Activated CD4-positive, alpha-beta T cell treated with anti-CD3 and anti-CD28 coated beads, Interleukin-2, Interleukin-6, amounts not matched to agents 100 ng/mL and 50 ng/mL, durations not matched to agents 16 hours and 8 hours (primary cell): Measurements from ENCODE around the gene HPS1.

Experiments used
- DNase-seq: peaks from one replicate; pipeline ENCODE4 v3.0.0-alpha.2; 2020

Gene HPS1

DNA sequence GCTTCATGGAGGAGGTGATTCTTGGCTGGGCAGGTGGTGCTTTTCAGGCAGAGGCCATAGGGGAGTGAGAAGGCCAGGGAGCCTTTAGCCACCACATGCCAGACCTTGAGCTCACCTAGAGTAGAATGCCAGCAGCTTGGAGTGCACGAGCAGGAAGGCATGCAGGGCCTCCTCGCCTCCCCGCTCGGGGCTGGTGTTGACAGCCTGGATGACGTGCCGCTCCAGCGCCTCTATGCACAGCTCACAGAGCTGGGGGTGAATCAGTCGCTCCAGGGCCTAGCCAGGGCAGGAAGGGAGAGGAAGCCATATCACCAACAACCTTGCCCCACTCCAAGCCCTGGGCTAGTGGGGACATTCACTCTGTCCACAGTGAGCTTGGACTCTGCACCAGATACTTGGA is 15.7 kb downstream of the HPS1 start:
- DNase-seq, result no peak

DNA sequence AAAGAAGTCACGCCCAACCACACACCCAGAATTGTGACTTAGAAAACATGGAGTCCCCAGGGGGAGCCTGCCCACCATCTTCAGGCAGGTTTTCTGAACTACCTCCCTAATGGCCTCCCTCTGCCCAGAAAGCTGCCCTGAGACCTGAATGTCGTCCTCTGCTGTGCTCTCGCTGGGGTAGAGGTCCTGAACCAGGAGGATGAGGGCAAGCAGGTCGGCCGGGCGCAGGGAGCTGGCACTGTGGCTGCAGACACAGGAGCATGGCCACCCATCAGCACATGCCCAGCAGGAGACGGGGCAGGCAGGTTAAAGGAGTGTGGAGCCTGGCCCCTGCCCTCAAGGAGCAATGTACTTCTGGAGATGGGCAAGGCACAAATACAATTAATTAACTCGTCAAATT is 16.3 kb downstream of the HPS1 start:
- DNase-seq, result no peak

DNA sequence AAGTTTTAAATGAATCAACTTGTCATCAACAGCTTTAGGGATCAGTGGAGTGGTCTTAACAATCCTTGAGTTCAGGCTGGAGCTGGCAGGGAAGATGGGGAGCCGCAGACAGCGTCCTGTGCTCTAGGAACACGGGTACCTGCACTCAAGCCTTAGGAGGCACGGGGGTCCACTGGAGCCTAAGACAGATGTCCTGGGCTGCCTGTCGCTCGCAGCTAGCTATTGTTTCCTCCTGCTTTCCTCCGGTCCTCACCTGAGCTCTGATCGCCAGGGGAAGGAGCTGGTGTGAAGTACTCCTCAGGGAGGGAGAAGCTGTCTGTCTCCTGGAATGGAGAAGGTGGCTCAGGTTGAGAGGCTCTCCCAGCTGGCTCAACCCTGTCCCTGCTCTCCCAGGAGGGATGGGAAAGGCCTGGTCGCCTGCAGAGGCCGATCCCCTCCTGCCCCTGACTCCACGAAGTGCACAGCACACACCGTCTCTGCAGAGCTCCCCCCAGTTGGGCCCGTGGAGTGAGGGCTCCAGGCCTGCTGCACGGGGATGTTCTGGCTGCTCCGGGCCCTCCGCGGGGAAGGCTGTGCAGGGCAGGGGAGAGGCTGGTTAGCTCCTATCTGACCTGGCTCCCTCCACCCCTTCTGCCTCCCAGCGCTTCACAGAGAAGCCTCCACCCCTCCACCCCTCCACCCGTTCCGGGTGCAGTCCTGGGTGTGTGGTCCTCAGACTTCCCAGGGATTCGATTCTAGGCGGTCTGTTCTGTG is 17.2 kb downstream of the HPS1 start:
- DNase-seq, result no peak

DNA sequence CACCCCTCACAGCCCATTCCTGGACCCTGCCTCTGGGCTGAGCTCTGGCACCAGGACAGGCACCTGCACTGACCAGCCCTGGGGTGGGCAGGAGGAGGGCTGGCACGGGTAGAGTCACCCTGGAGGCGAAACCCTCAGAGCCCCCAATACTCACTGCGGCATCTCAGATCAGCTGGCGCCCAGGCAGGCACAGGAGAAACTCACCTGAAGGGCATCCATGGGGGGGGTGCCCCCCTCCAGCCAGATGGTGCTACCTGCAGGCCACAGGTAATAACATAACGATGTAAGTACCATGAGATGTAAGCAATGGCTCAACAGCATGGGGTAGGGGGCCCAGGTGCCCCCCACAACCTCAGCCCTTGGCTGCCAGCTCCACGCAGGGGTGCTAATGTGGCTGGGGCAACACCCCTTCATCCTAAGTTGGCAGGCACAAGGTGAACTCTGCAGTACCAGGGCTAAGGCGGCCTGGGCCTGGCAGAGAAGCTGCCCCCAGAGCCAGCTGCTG is 19.7 kb downstream of the HPS1 start:
- DNase-seq, result no peak

DNA sequence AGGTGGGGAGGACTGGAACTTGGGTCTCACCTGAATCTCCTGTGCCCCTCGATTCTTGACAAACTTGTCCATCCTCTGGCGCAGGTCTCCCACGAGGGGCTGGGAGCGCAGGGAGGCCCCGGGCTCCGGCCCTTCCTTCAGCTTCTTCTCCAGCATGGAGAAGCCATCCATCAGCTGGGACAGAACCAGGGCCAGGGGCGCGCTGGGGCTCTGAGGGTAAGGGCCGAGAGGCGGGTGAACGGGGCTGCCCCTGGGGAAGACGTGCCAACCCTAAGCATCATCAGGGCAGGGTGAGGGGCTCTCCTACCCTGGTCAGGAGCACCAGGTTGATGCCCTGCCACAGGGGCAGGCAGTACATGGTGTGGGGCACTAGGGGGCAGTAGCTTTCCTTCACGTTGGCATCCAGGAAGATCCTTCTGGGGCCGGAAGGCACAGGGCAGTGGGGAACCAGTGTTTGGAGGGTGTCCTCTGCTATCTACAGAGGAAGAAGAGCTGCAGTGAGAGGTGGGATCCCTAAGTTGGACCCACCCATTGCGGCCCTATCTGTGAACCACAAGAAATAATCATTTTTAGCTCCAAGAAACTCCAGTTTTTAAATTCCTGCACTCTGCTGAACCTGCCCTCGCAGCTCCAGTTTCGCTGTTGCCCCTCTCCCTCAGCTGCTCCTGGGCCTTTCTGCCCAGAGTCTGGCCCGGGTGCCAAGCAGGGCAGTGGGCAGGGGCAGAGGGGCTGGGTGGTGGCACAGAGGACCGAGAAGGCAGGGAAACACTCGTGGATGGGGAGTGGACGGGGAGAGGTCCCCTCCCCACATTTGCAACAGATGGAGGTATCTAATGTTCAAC is 21.0 kb downstream of the HPS1 start:
- peak; percentile 68 for DNase-seq

DNA sequence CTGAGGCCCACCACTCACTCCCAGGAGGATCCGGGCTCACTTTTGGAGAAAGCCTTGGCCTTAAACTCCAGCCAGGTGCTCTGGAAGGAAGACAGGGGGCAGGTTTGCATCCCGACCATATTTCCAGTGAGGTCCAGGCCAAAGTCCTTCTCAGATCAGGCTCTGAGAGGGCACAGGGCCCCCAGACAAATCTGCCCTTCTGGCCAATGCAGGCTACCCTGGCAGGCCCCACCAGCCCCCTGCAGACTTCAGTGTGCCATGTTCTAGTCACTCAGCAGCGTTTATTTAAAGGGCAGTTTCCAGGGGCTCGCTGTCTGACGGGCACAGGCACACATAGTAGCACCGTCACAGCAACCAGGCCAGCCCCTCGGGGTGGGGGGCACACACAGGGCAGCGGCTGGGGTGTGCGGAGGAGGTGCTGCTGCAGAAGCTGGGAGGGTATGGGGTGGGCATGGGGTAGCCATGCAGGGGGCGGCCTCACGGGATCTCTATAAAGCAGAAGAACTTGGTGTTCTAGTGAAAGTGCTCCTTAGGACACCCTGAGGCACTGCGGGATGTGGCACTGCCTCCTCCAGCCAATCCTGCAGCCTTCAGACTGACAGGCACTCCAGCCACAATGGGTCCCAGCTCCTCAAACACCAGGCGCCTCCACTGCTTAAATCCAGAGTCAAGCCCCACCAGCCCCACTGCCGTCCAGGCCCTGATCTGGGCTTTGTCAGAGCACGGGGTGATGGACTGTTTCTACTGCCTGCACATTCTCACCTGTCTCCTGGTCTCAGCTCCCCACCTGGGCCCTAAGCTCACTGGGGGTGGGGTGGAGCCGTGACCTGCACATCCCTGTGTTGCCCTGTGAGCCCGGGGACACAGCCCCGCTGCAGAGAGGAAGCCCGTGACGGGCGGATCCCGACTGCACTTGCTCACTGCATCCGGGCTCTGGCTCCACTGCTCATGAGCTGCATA is 22.2 kb downstream of the HPS1 start:
- no peak for DNase-seq

DNA sequence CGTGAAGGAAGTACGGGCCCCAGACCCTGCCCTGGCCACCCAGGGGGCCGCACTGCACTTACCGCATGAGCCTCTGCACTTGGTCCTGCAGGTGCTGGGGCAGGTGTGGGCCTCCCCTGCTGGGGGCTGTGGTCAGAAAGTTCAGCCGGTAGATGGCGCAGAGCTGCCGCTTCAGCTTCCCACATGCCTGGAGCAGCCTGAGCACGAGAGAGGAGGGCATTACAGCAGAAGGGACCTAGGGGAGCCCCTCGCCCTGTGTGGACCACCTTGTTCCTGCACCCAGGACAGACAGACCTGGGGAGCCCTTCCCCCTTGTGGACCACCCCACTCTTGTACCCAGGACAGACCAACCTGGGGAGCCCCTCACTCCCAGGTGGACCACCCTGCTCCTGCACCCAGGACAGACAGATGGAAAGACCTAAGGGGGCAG is 23.0 kb downstream of the HPS1 start:
- DNase-seq, result no peak

DNA sequence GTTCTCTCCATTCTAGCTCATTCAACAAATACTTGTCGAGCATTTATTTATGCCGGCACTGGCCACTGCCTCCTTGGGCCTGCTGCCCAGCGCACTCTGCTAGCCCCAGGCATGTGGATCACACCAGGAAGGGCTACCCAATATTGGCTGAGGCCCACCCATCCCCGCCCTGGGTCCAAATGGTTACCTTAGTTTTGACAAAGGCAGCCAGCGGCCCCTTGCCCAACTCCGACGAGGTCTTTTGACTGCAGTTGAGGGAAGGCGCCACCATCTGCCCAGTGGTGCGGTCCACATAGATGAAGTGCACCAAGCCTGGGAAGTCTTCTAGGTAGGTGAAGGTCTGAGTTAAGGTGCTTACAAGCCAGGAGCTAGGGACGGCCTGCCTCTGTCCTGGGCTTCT is 24.6 kb downstream of the HPS1 start:
- no peak for DNase-seq

DNA sequence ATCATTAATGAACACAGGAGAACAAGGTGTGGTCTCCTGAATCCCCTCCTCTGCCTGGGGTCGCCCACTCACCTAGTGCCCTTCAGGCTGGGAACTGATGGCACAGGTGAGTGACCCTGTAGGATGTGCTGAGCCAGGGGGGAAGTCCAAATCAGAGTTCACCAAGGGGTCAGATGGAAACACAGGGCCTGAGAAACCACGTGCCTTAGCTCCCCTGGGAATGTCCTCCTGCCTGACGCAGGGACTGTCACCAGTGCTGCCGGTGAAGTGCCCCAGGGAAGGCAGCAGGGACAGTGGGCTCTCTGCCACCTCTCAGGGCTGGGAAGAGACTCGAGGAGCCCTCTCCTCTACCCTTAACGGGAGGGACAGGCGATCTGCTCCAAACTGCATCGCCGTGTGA is 25.9 kb downstream of the HPS1 start:
- no peak for DNase-seq

DNA sequence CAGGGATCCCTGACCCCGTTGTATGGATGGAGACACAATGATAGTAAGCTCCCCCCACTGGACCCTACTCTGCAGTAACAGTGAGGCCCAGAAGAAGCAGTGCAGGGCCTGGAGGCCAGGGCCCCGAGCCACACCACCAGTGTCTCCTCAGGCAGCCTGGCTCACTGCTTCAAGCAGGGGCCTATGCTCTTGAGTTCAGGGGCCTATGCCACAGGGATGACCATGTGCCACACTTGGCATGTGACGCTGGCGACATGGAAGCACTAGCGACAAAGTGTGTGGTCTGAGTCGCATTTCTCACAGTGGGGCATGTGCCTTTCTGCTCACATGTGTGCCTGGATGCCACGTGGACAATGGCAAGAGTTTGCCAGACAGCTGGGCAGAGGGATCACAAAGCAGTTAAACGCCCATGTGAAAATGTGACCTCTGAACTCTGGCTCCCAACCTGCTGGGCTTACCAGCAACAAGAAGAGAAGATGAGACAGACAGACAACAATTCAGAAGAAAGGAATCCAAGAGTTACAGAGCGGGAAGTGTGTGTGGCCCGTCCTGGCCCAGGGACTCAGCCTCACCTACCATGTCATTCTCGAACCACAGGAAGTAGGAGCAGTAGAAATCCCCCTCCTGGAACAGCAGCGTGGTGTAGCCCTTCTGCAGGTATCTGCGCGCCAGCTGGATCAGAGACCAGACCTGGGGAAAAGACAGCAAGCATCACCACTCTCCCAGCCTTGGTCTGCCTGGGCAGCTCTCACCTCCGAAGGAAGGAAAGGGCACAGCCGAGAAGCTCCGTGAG is 27.1 kb downstream of the HPS1 start:
- no peak for DNase-seq

DNA sequence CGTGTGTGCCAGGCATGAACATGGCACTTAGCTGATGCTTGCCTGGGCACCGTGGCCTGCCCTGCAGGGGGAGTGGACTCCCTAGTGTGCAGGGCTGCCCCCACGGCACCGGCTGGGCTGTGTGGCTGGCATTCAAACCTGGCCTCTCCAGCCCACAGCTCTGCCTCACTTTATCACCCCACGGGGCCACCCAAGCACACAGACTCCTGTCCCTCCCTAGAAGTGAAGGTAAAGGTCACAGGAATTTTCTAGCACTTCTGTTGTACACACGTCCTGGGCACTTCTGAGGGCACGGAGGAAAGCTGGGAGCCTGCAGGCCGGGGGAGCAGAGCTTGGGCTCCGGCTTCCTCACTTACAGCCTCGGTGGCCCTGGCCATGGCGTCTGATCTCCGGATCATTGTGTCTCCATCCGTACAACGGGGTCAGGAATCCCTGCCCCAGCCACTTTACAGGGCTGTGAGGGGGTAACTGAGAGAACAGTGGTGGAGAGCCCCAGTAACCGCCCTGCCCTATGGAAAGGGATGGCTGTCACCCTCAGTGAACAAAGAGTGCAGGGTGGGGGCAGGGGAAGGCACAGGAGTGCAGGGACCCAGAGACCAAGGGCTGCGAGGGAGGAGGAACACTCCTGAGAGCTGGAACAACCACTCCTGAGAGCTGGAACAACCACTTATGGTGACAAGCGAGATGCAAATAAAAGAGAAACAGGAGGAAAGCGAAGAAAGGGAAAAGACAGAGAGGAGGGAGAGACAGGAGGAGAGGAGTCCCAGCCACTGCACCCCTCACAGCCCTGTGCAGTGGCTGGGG is 27.9 kb downstream of the HPS1 start:
- no peak for DNase-seq

DNA sequence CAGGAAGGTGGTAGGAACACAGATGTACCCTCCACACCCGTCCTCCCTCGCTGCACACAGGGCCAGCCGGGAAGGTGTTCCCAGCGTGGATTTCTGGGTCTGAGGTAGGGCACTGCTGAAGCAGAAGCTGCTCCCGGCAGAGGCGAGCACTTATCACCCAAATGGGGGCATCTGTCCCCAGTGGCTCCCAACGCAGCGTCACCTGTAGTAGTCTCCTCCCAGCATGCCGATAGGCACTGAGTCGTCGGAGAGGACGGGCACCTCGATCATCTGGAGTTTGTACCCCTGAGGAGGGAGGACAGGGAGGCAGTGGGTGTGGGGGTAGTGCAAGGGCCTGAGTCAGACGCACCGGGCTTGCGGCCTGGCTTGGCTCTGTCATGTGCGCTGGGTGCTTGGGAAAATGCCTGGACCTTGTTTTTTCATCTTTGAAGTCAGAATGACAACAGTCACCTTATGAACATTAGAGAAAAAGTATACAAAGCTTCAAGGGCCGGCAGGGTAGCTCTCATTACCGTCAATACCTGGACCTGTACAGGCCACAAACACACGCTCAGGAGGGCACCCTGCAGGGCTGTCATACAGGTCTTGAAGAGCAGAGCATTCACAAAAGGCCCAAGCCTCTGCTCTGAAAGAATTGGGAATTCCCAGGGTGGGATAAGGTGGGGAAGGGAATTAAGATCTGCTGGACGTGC is 28.6 kb downstream of the HPS1 start:
- DNase-seq, result no peak

DNA sequence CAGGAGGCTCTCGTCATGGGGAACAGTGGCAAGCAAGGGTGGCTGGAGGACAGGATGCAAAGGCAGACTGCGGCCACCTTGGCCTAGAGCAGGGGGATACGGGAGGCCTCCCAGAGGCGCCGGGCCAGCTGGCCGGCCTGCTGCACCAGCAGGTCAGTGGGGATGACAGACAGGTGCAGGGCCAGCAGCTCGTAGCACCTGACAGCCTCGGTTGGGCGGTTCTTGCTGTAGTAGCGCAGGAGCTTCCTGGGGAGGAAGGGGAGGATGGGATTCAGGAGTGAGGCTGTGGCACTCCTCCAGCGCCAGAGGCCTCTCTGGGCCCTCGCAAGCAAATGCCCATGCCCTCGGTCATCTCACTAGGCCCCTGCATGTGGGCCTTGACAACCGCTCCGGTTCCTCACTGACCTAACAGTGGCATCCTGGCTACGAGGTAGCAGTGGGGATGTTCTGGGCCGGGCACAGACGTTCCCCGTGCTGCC is 29.2 kb downstream of the HPS1 start:
- no peak for DNase-seq

DNA sequence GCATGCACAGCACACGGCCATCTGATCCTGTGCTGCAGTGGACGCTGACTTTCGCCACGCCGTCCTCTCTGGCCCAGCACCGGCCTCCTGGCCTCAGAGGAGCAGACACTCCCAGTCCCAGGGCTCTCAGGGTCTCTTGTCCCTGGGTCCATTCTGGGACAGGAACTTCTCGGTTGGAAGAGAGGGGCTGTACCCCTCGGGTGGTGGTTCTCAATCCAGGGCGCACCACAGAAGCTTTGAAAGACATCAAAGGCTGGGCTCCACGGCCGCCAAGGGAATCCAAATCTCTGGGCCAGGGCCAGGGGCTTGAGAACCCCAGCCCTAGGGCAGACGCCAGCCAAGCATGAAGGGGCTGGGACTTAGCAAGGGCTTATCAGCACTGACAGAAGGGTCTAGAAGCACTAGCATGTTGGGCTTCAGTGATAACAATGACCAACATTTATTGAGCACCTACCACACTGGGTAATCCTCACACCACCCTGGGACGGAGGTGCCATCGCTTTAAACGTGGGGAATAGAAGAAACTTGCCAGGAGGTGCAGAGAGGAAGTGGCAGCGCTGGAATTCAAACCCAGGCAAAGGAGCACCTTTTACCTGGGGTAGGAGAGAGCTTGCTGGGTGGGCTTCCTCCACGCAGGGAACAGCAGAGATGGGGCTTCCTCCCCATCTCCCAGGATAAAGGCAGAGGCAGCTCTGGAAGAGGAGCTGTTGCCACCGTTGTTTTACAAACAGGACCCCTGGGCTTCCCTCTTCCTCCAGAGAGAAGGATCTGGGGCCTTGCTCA is 29.9 kb downstream of the HPS1 start:
- DNase-seq, result no peak

DNA sequence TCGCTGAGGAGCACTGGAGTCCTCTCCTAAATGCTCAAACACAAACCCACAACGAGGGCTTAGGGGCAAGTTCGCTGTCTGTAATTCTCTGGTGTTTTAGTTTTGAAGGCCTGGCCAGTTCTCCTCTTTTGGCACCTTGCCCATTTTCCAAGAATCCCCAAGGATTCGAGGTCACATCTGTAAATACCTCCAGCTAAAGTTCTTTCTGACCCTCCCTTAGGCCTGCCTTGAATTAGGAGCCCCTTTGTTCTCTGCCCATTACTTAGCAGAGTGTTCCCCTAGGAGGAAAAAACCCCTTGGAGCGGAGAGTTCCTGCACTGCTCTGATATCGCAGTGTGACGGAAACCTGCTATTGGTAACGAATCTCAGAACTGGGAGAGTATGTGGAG is 31.0 kb downstream of the HPS1 start:
- DNase-seq, result no peak

DNA sequence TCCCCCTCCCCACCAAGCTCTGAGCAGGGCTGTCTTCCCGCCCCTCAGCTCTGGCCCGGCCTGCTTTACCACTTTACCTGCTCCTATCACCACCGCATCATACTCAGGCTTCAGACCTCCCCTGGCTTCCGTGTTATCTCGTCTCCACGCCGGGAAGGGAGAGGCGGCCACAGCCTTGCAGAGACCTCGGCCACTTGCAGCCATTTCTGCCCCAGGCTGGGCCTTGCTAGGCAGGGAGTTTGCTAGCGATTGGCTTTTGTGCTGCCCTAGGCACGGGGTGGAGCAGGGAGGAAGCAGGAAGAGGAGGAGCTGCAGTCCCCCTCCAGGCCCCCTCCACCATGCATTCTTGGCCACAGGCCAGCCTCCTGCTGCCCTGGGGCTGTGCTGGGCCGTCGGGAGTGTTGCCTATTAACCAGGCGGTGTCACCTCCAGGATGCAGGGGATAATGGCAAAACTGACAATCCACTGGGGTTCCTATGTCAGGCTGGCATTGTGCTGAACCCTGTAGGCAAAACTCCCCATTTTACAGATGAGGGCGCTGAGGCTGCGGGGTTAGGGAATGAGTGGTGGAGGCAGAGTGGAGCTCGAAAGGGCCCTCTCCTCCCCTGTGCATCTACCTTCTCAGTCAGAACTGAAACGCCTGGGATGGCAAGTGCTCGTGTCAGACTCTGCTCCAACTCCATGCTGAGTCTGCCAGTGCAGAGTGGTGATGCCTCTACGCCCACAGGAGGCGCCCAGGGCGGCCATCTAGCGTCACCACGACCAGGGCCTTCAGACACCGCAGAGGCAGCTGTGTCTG is 31.6 kb downstream of the HPS1 start, which contains the start of gene PYROXD2:
Gene PYROXD2, minus strand, starts transcription at position 251 of the 799 bp plus-strand sequence. Its CDS starts 47 bp downstream, at position 204.
- DNase-seq, result peak; percentile 49

DNA sequence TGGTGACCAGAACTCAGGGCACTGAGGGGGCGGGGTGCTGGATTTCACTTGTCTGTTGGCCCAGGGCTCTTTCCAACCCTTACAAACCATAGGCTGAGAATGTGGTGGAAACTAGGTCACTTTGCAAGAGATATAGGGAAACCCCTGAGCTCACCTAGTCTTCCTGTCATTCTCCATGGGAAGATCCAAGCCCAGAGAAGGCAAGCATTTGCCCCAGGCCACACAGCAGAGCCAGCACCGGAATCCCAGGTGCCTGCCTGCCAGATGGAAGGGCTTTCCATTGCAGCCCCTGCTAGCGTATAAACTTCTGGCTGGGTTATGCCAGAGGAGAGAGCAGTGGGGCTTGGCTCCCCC is 32.2 kb downstream of the HPS1 start:
- DNase-seq, result no peak

DNA sequence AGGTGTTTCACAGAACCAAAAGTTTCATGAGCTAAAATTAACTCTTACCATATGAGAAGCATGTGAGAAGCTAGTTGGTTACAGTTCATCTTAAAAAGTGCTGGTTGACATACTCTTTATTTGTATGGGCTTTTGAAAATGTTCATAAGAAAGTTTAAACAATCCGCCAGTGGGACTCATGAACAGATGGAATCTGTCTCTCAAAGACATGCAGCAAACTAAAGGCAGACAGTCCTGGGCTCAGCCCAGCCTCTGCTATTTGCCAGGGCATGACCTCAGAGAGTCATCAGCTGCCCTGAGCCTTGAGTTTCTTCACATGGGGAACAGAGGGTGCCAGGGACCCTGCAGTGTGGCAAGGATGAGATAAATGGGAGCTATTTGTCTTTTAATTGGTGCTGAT is 35.0 kb downstream of the HPS1 start:
- no peak for DNase-seq

DNA sequence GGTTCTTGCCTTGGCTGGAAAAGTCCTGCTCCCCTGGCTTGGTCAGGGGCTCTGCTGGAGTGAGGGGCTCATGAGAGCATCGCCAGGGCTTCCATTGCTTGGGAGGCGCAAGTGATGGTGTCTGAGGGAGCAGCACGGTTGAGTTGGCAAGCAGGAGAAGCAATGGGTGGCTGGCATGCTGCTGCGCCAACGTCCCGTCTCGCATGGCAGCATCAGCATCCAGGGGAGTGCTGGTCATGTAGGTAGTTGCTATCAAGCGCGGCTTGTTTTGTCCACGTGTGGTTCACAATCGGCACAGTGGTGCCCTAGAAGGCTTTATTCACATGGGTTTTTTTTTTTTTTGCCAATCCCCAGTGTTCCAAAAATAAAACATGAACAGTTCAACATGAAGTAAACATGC is 35.6 kb downstream of the HPS1 start:
- DNase-seq, result no peak
